GM18507 (cell line): ENCODE measurements around the gene CDKN1C.
A peak's percentile ranks its signal among the peaks of the same experiment; 100 is the strongest.

ENCODE experiments used
- DNase-seq: peaks from one replicate; pipeline ENCODE4 v3.0.0; 2011; ENCODE audit warnings: low read depth; ENCODE audit not compliant: insufficient read length; ENCODE audit errors: extremely low spot score
- FAIRE-seq: peaks from 2 replicates; lab custom pipeline; 2011; peaks lifted over from hg19 to GRCh38; lab: Jason Lieb, UNC

The CDKN1C gene

DNA sequence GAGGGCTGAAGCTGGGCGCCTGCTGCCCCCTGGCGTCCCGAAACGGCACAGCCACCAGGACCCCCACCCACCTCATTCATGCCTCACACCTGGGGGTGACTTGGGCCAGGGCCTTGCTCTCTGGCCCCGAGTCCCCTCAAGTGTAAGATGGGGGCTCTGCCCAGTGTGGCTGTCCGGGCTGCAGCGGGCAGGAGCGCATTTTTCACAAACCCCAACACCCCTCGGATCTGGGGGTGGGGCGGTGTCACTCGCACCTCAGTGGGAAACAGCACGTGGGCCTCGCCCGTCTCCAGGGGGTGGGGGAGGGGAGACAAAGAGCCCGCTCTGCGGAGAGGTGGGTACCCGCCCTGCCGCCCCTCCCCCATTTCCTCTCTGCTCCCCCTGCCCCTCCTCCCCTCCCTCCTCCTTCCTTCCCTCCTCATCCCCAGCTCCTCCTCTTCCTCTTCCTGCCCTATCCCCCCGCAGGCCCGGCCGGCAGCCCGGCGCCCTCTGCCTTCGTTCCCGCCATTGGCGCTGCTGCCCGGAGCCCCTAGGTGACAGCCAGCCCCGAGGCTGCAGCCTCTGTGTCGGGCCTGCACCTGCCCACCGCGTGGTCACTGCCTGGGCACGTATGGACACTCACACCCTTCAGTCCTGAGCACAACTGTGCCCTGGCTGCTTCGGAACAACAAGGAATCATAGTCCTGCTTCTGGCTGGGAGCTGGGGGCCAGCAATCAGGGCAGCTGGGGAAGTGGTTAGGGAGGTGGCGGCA lies 6.8 kb upstream of the CDKN1C start:
- DNase-seq (no peak), FAIRE-seq (no peak)

DNA sequence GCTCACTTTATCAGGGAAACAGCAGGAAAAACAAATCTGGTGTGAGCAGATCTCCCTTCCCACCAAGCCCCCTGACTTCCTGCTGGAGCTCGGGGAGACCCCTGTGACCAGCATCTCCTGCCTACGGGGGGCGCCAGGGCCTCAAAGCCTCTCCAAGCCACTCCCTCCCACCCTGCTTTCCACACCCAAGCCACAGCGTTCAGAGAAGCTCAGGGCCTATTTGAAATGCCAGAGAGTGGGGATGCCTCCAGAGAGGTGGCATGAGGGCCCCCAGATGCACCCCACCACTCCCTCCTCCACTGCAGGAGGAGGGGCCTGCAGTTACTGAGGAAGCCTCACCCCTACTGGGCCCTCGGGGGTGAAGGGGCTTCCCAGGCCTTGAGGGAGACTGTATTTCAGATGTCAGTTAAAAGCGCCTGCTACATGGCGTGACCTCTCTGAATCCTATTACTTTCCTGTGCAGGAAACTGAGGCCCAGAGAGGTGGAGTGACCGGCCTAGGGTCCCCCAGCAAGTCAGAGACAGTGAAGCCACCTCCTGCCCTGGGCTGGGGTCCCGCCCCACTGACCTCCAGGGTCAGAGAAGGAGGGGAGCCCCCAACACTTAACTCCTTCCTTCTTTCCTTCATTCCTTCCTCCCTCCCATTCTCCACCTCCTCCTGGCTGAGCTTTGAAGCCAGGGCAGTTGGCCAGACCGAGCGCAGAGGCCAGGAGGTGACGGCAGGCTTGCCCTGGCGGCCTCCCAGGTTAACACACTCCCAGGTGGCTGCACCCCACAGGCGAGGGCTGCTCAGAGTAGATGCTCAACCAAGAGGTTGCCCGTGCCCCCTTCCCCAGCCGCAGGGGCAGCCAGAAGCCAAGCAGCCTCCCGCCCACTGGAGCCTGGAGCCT lies 6.0 kb upstream of the CDKN1C start:
- DNase-seq (no peak), FAIRE-seq (no peak)

- DNase-seq (no peak), FAIRE-seq (no peak)
Measured at GRCh38 chr11:2890466-2891294, 5.1 kb upstream of the CDKN1C start.

DNA sequence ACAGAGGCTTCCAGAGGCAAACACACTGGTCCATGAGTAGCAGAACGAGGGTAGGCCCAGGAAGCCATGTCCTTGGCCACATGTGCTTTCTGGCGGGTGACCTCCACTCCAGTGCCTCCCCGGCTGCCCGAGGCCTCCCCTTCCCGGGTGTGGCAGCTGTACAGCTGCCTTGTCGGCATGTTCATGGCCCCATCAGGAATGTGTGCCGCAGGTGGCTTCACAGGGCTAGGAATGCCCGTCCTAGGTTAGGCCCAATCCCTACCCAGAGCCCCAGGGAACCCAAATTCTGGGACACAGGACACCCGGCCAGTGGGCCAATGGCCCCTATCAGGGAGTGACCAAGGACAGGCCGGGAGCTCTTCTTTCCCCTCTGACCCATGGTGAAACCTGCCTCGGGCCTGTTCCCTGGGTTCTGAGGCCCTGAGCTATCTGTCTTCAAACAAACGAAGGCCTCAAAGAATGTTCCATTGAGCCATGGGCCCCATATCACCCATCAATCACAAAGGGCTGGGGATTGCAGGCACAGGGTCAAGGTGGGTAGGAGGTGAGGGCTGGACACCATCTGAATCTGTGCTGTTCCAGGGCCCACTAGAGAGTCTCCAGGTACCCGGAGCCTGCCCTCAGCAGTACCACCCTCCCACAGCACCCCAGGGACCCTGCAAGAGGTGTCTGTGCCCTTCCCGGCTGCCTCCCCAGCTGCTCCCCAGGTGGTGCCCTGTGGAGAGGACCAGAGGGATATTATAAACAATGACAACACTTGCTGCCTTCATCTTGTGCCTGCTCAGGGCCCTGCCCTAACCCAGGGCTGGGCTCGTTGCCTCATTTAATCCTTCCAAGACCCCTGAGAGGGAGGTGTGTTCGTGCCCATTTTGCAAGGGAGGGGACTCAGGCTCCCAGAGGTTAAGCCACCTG lies 4.0 kb upstream of the CDKN1C start:
- DNase-seq = no peak
- FAIRE-seq = no peak

DNA sequence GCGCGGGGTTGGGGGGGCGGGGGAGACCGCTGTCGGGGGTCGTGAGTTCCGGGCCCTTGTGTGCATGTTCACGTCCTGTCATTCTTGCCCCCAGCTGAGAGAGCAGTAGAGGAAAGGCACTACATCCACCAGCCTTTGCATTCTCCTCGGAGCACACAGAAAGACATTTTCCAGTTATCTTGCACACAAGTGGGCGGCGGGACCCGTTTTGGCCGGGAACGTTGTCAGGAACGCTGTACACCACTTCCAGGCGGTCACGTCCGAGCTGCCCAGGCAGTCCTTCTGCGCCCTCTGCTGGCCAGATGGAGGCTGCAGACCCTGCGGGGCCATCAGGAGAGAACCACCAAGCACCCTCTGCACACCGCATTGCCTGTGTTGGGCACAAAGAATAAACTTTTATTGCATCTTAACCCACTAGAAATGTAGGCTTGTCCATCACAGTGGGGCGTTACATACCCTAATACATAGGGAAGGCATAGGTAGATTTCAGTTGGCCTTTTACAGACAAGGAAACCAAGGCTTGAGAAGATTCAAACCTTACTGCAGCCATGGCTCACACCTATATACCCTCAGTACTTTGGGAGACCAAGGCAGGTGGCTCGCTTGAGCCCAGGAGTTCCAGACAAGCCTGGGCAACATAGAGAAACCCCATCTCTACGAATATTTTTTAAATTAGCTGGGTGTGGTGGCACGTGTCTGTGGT lies 2.8 kb upstream of the CDKN1C start:
- peak; percentile 51 for DNase-seq
- peak; percentile 70 for FAIRE-seq

- FAIRE-seq (no peak), DNase-seq (no peak)
Measured at GRCh38 chr11:2887515-2888195, 2.1 kb upstream of the CDKN1C start.

DNA sequence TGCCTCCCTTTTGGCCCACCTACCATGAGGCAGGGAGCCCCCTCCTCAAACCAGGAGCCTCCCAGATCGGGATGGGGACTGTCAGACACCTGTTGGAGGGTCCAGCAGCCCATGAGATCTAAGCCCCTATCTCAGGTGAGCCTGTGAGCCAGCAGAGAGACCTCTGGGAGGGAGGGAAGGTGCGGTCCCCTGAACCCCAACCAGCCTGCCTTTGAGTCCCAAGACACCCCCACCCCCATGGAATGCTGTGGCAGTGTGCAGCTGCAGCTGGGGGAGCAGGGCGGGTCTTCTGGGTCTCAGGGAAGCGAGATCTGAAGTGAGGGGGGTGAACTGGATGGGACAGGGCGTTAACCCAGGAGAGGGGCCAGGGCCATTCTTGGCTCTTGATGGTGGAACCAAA lies 1.4 kb upstream of the CDKN1C start:
- no peak for FAIRE-seq
- DNase-seq = no peak

GRCh38 chr11:2886191-2886894 lies 768 bp upstream of the CDKN1C start:
- DNase-seq (no peak), FAIRE-seq (no peak)

GRCh38 chr11:2885017-2885677 lies 428 bp downstream of the CDKN1C start:
- FAIRE-seq (no peak), DNase-seq (no peak)

DNA sequence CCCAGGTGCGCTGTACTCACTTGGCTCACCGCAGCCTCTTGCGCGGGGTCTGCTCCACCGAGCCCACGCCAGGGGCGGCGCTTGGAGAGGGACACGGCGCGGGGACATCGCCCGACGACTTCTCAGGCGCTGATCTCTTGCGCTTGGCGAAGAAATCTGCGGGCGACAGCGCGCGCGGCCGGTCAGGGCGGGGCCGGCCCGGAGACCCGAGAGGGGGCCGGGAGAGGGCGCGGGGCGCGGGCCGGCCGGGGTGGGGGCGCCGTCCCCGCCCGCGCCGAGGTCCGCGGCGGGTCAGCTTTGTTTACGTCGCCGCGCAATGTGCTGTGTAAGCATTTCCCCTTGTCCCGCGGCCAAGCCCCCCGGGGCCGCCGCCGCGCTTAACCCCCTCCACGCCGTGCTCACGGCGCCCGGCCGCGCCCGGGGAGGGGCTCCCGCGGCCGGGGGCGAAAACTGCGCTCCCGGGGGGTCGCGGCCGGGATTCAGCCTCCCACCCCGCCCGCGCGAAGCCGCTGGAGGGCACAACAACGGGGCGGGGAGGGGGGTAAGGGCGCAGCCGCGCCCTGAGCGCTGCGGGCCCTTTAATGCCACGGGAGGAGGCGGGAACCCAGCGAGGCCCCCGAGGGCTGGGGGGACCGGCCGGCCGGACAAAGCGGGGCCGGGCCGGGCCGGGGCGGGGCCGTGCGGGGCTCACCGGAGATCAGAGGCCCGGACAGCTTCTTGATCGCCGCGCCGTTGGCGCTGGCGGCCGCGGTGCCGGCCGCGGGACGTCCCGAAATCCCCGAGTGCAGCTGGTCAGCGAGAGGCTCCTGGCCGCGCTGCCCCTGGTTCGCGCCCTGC lies 1.4 kb downstream of the CDKN1C start:
- DNase-seq = no peak
- FAIRE-seq = no peak

DNA sequence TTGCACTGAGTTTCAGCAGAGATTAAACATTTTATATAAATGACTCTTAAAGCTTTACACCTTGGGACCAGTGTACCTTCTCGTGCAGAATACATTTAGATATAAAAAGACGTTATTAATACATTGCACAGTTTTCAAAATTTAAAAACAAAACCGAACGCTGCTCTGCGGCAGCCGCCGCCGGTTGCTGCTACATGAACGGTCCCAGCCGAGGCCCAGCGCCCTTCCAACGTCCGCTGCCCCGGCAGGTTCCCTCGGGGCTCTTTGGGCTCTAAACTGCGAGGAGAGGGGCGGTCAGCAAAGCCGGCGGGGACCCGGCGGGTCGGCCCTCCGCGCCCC lies 2.0 kb downstream of the CDKN1C start:
- FAIRE-seq (no peak), DNase-seq (no peak)

DNA sequence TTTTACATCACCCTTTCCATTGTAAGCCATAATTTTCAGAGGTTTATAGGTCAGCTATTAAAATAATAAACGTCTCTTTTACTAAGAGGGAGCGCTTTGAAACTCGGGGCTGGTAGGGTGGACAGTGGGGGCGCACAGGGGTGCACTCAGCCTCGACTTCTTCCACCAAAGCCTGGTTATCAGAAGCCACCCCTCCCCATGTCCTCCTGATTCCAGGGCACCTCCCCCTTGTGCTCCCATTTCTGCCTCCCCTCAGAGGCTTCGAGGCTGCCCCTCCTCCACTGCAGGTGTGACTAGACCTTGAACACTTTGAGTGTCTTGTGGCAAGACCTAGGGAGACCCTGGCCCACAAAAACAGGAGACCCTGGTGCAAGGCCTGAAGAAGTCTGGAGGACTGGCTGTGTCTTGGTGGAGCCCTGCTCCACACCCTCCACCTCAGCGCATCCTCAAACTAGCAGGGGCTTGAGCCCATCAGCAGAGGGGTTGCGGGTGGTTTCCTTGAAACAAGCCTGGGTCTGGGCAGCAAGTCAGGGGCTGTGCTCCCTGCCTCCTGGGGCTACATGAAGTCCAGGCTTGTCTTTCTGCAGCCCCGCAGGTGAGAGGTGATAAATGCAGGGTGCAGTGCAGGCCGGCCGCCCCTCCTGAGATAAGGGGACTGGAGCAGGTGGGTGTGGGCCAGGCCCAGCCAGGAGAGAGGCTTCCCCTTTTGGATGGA lies 3.0 kb downstream of the CDKN1C start:
- DNase-seq (no peak), FAIRE-seq (no peak)

DNA sequence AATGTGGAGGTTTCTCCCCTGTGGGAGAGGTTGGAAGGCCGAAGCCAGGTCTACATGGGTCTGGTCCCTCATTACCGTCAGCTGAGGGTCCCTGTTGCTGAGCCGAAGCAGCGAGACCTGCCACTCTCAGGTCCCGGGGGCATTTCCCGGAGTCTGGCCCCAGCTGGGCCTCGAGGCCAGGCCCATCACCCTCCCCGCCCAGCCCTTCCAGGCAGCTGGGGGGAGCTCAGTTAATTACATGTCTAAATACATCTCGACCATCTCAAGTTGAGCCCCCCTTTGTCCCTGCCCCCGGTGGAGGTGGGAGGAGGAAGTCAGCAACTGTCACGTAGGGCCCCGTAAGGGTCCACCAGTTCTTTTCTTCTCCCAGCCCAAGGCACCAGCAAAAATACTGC lies 3.6 kb downstream of the CDKN1C start:
- no peak for FAIRE-seq
- DNase-seq = no peak

DNA sequence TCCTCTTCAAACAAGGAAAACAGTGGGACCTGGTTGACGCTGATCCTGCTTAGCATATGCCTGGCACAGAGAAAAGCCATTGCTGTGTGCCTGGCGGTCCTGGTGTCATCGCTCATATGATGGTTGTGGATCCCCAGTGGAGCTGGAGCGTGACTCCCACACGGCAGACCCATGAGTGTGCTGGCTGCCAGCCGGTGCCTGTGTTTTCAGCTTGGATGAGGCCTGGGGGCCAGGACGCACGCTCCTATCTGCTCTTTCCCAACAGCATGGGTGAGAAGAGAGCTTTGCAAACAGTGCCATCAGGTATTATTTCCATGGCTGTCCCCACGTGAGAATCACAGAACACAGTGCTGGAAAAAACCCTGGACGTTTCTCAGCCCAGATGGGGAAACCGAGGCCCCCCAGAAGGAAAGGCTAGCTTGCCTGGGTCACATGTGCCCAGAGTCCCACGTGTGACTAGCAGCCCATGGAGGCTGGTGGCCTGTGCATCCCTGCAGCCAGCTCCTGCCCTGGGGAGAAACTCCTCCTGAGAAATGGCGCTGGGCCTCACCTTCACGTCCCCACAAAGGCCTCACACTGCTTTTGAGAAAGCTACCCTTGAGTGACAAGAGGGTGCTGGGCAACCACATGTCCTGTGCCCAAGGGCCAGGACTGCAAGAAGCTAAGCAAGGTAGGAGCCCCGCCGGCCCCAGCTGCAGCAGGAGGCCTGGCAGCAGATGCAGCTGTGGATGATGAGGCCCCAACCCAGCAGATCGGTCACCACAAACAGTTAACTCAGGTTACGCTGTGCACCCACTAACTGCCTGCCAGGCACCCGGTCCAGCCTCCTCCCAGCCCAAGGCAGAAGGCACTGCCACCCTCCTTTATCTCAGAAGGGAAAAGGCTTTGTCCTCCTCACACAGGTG lies 4.2 kb downstream of the CDKN1C start:
- DNase-seq (no peak), FAIRE-seq (no peak)

GRCh38 chr11:2880646-2881045 lies 4.9 kb downstream of the CDKN1C start:
- FAIRE-seq (no peak), DNase-seq (no peak)
